Neural crest cell (in vitro differentiated cells): Measurements from ENCODE around the gene COMP. TPM values are rescaled to one million over a fixed set of nuclear protein-coding genes. Genes with fewer than 3 reads are reported as not detected.
"Not testable (repeated sequence)": the region's sequence is repeated elsewhere in the genome, so short reads cannot be mapped to it uniquely, and the experiment has no call there.

Source experiments
- DNase-seq: peaks from one replicate; pipeline ENCODE4 v3.0.0; 2021; ENCODE audit warnings: low read depth, mixed read lengths, low spot score
- H3K27ac Mint-ChIP-seq: one replicate; pipeline ENCODE4 v1.8.0; 2021; ENCODE audit warnings: mild to moderate bottlenecking, mixed read lengths; ENCODE audit not compliant: unreplicated experiment
- H3K27me3 Mint-ChIP-seq: 2 replicates; pipeline ENCODE4 v1.8.0; 2021; ENCODE audit warnings: low read depth, mild to moderate bottlenecking, mixed read lengths
- H3K36me3 Mint-ChIP-seq: 2 replicates; pipeline ENCODE4 v1.8.0; 2021; ENCODE audit warnings: low read depth, mild to moderate bottlenecking, mixed read lengths
- H3K4me1 Mint-ChIP-seq: 2 replicates; pipeline ENCODE4 v1.8.0; 2021; ENCODE audit warnings: mixed read lengths
- H3K4me3 Mint-ChIP-seq: one replicate; pipeline ENCODE4 v1.8.0; 2021; ENCODE audit warnings: mild to moderate bottlenecking, mixed read lengths
- H3K9me3 Mint-ChIP-seq: 2 replicates; pipeline ENCODE4 v1.8.0; 2021; ENCODE audit warnings: mixed read lengths
- total RNA-seq: library from RNA; stranded (reverse); gene quantifications from 2 replicates; pipeline ENCODE4 v1.2.1, GENCODE V29; 2021
- TF ChIP-seq, protein P1 (sequence below): fragments of 200-600 bp; sonication (generic); conservative IDR thresholded peaks from 2 replicates; pipeline ENCODE4 v1.5.0; 2021; ENCODE audit warnings: antibody characterized with exemption, mild to moderate bottlenecking

The COMP gene
- total RNA-seq, 1 donor from 2014 or later = not detected

- DNase-seq = no peak
- peaks cover 27% of the 10 kb centered on the region for H3K4me1 Mint-ChIP-seq
- H3K4me3 Mint-ChIP-seq = no peak overlapping the region
- no peaks in the 10 kb centered on the region for H3K36me3 Mint-ChIP-seq
- no peak overlapping the region for H3K27ac Mint-ChIP-seq
- TF ChIP-seq, protein P1, sequence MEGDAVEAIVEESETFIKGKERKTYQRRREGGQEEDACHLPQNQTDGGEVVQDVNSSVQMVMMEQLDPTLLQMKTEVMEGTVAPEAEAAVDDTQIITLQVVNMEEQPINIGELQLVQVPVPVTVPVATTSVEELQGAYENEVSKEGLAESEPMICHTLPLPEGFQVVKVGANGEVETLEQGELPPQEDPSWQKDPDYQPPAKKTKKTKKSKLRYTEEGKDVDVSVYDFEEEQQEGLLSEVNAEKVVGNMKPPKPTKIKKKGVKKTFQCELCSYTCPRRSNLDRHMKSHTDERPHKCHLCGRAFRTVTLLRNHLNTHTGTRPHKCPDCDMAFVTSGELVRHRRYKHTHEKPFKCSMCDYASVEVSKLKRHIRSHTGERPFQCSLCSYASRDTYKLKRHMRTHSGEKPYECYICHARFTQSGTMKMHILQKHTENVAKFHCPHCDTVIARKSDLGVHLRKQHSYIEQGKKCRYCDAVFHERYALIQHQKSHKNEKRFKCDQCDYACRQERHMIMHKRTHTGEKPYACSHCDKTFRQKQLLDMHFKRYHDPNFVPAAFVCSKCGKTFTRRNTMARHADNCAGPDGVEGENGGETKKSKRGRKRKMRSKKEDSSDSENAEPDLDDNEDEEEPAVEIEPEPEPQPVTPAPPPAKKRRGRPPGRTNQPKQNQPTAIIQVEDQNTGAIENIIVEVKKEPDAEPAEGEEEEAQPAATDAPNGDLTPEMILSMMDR = no peak
- H3K27me3 Mint-ChIP-seq = no peaks in the 10 kb centered on the region
- H3K9me3 Mint-ChIP-seq = no peaks in the 10 kb centered on the region
Observed at GRCh38 chr19:18736415-18737336, 54.4 kb downstream of the COMP start.

DNA sequence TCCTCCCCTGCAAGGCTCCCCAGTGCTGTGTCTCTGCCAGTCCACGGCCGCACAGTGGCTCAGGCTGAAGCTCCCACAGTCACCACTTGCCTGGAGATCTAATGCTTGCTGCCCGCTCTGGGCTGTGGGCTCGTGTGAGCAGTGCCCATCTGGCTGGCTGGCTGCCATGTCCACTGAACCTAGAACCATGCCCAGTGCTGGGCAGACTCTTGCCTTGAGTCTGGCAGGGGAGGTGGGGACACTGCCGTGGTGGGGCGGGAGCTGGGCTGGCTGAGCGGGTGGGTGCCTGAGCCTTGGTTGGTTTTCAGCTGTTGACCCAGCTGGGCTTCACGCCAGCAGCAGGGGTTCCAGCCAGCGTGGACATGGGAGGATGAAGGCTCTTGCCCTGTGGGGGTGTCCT is 55.4 kb downstream of the COMP start:
- Mint-ChIP-seq H3K36me3 (no peaks in the 10 kb centered on the region), H3K4me1 (peaks cover 31% of the 10 kb centered on the region), H3K27me3 (no peaks in the 10 kb centered on the region), H3K9me3 (no peaks in the 10 kb centered on the region), H3K27ac (no peak overlapping the region), H3K4me3 (no peak overlapping the region)
- TF ChIP-seq, protein P1 = no peak
- no peak for DNase-seq

- H3K4me1 Mint-ChIP-seq = peaks cover 27% of the 10 kb centered on the region
- no peak overlapping the region for H3K4me3 Mint-ChIP-seq
- H3K27me3 Mint-ChIP-seq = no peaks in the 10 kb centered on the region
- DNase-seq = no peak
- no peaks in the 10 kb centered on the region for H3K9me3 Mint-ChIP-seq
- TF ChIP-seq, protein P1 = no peak
- H3K36me3 Mint-ChIP-seq = no peaks in the 10 kb centered on the region
- no peak overlapping the region for H3K27ac Mint-ChIP-seq
Observed at GRCh38 chr19:18735324-18735723, 55.8 kb downstream of the COMP start.

- not testable (repeated sequence) for H3K9me3 Mint-ChIP-seq, H3K4me3 Mint-ChIP-seq, H3K27me3 Mint-ChIP-seq, H3K27ac Mint-ChIP-seq, H3K36me3 Mint-ChIP-seq, DNase-seq
- peaks cover 24% of the 10 kb centered on the region for H3K4me1 Mint-ChIP-seq
Observed at GRCh38 chr19:18733762-18734332, 57.3 kb downstream of the COMP start.

- Mint-ChIP-seq H3K27ac (no peak overlapping the region), H3K36me3 (no peaks in the 10 kb centered on the region), H3K9me3 (no peaks in the 10 kb centered on the region), H3K4me1 (peaks cover 24% of the 10 kb centered on the region), H3K4me3 (no peak overlapping the region), H3K27me3 (no peaks in the 10 kb centered on the region)
- no peak for DNase-seq
- TF ChIP-seq, protein P1 = no peak
Observed at GRCh38 chr19:18733196-18733647, 57.9 kb downstream of the COMP start.

Other genes with a start within 250 kb of the COMP start
- 173 and 175 TPM in 2 replicates for gene FKBP8, start 247.7 kb downstream of the COMP start, total RNA-seq
- 88.5 and 91.7 TPM in 2 replicates for gene KXD1, start 233.4 kb downstream of the COMP start, total RNA-seq
- 1,081 and 1,137 TPM in 2 replicates for gene UBA52, start 219.4 kb downstream of the COMP start, total RNA-seq
- gene REX1BD, start 202.5 kb downstream of the COMP start, total RNA-seq = 71.8 and 71.9 TPM in 2 replicates
- gene CRLF1, start 184.5 kb downstream of the COMP start, total RNA-seq = 0.68 and 1.5 TPM in 2 replicates
- 6.4 and 6.5 TPM in 2 replicates for gene TMEM59L, start 178.4 kb downstream of the COMP start, total RNA-seq
- 11.1 and 12.3 TPM in 2 replicates for gene KLHL26, start 154.3 kb downstream of the COMP start, total RNA-seq
- 24.1 and 25.2 TPM in 2 replicates for gene CRTC1, start 107.6 kb downstream of the COMP start, total RNA-seq
- gene UPF1, start 40.7 kb upstream of the COMP start, total RNA-seq = 73.1 and 76.5 TPM in 2 replicates
- gene CERS1, start 104.9 kb upstream of the COMP start, total RNA-seq = 27.7 and 29.8 TPM in 2 replicates
- 194 and 196 TPM in 2 replicates for gene COPE, start 128.1 kb upstream of the COMP start, total RNA-seq
- gene DDX49, start 128.4 kb upstream of the COMP start, total RNA-seq = 54.9 and 56.6 TPM in 2 replicates
- gene HOMER3, start 149.9 kb upstream of the COMP start, total RNA-seq = 71.4 and 78.8 TPM in 2 replicates
- 149 and 160 TPM in 2 replicates for gene SUGP2, start 242.2 kb upstream of the COMP start, total RNA-seq
- 52.5 and 57.9 TPM in 2 replicates for gene ARMC6, start 242.3 kb upstream of the COMP start, total RNA-seq